NK-92 treated with Interleukin-12 subunit alpha and Interleukin-12 subunit beta, amount 100 ng/mL, for 24 hours (cell line): ENCODE results near the gene STX18.
"Not testable (repeated sequence)": the region's sequence is repeated elsewhere in the genome, so short reads cannot be mapped to it uniquely, and the experiment has no call there.

Experiments
- DNase-seq: peaks from one replicate; lab custom pipeline; 2025; lab: John Stamatoyannopoulos, UW

STX18 gene

DNA sequence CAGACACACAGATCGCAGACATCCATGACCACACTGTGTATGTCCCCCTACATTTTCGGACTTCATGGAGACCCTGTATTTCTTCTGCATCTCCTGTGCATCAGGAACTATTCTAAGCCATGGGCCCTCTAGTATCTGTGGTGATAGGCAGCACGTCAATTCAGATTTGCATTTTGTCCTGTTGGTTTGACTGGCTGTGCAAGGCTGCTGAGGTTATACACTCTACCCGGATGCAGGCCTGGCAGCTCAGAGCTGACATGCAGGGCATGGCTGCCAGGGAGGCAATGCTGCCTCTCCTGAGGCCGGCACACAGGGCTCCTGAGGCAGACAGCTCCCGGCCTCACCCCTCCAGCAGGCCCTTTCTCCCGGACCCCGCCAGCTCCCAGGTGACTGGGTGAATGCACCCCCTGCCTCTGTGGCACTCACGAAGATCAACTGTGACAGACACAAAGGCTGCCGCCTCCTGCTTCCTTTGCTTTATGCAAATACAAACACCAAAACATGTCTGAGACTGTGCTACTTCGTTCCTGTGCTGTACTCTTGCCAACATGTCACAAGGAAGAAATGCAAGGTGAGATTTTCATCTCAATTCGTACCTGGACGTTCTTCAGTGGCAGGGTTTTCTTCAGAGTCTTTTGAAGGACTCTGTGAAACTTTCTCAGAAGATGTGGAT is 103.9 kb downstream of the STX18 start:
- DNase-seq = no peak

DNA sequence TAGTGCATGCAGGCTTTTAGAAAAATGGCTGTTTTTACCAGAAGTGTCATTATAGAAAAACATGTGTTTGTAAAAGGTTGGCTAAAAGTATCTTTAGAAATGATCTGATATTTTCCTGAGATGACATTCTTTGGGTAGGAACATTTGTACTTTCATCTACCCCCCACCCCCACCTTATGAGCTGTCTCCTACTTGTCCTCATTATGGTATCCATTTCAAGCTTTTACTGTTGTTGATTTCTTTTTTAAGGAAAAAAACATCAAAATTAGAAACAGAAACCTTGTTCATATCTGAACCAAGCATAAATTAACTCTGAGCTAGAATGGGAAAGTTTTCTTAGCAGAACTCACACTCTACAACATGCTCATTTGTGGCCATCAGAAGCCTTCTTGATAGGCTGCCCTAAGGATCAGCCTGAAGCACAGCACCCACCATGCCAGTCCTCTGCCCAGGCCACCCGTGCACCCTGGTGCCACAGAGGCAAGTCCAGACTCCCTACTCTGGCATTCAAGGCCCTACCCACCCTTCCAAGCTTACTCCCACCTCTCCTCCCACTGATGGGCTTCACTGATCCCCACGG is 105.5 kb downstream of the STX18 start:
- no peak for DNase-seq

DNA sequence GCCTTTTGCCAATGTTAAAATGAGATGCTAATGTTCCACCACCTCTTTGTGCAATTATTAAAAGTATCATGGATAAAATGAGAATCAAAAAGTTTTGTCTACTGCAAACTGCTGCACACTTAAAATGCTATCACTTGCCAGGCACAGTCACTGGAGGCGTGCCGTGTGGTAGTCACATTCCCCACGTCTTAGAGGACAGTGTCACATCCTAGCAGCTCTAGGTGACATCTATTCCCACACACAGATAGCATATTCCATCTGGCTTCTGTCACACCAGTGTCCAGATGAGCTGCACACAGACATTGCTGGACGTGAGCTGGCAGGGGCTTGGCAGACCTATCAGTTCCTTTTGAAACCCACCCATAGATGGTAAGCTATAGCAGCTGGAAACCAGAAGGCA is 107.9 kb downstream of the STX18 start:
- DNase-seq = no peak

GRCh38 chr4:4432341-4433125 is 109.3 kb downstream of the STX18 start:
- DNase-seq = no peak

- no peak for DNase-seq
Observed at GRCh38 chr4:4430492-4431195, 111.2 kb downstream of the STX18 start.

- DNase-seq = no peak
Observed at GRCh38 chr4:4428966-4429875, 112.6 kb downstream of the STX18 start.

DNA sequence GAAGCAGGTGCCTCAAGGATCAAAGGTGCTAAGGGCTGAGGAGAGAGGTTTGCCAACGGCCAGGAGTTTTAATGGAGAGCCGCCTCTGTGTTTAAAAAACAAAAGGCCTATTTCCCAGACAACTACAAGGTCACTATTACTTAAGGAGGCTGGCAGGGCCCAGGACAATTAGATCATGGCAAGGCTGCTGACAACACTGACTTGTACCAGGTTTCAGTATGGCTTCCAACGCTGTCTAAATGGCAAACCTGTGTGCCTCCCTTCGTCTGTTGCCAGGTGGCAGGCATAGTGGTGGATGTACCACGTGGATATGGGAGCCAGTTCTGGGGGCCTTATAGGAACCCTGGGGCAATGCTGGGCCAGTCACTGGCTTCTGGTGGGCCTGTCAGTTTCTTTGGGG is 114.0 kb downstream of the STX18 start:
- no peak for DNase-seq

DNA sequence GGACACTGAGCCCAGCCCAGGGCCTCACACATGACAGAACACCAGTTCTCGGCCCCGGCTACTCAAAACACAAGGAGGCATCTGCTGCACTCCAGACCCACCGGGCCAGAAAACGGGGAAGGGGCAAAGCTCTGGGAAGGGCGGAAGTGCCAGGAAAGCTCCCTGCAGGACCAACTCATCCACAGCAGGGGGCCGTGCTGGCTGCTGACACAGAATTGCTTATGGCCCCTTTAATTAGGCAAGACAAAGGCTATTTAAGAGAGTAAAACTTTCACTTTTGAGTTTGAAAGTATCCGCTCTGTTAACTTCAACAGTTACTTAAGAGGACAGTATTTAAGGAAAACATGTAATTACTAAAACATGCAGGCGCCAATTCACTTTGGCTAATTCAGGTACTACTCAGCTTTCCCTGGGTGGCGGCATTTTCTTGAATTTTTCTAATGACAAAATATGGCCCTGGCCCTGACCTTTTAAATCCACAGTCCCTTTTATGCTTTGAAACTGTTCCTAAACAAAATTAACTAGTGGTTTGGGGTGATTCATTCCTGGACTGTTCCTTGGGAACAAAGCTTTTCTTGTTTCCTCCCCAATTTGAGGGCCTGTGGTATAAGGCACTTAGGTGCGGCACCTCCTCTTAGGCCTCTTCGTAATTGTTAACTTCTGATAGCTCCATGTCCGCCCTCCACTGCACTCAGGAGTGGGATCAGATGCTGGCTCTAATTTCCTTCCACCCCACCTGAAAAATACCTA is 114.6 kb downstream of the STX18 start:
- DNase-seq = no peak

DNA sequence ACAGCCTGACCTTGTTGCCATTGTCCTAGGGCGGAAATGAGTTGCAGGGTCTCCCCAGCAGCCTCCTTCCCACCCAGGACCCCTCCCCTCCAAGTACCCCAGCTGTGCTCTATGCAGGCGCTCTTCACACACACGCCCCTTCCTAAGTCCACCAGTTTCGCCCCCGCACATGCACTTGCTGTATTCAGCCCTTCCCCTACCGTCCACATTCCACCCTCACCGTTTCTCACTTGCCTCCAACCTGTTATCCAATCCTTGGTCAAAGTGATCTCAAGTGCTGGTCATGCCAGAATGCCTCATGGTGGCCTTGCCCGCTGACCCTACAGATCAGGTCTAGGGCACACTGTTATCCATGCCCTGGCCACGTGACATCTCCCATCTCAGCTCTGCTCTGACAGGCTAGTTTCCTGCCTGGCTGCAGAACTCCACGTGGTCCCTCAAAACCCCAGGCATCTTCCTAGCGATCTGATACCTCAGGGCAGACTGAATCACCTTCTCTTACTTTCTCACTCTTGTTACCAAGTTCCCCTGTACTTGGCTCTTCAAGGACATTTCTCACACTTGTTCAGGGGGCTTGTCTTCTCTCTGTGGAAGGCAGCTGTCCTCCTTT is 115.2 kb downstream of the STX18 start:
- DNase-seq = no peak

GRCh38 chr4:4425696-4426095 is 116.2 kb downstream of the STX18 start:
- no peak for DNase-seq

- no peak for DNase-seq
Observed at GRCh38 chr4:4425119-4425690, 116.6 kb downstream of the STX18 start.

- DNase-seq = no peak
Observed at GRCh38 chr4:4424499-4425115, 117.2 kb downstream of the STX18 start.

- DNase-seq = no peak
Observed at GRCh38 chr4:4423706-4424498, 117.9 kb downstream of the STX18 start.

DNA sequence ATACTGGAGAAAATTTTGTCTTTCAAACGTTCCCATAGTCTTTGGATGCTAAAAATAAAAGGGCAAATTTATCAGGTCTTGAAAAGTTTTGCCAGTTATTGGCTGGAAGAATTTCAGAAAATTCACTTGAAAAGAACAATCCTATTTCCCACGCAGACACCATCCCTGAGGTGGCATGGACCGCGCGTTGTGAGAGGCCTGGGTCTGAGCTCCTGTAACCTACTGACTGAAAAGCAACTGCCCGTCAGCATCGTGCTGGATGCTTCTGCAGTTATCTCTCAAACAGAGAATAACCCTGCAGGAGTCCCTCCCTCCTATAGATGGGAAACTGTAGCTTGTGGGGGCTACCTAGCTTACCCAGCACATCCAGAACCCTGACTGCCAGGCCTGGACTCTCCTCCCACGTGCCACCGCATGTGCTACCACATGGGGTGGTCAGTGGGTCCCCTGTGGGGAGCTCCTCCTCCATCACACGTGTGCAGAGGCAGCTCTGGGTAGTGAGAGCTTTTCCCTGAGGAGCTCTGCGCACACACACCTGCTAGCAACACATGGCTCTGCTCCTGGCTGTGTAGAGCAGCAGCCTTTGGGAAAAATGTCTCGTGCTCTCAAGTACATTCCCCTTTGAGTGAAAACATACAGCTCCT is 118.9 kb downstream of the STX18 start:
- DNase-seq = no peak

DNA sequence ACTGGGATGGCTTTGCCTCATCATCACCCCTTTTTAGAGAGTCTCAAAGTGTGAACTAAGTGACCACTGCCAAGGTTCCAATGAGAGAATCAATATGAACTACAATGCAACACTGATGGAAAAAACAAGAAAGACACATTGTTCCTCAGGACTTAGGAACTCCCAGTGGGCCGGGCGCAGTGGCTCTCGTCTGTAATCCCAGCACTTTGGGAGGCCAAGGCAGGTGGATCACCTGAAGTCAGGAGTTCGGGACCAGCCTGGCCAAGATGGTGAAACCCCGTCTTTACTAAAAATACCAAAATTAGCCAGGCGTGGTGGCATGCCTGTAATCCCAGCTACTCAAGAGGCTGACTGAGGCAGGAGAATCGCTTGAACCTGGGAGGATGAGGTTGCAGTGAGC is 119.7 kb downstream of the STX18 start:
- DNase-seq = not testable (repeated sequence)

GRCh38 chr4:4421356-4421755 is 120.5 kb downstream of the STX18 start:
- no peak for DNase-seq

GRCh38 chr4:4420421-4420820 is 121.4 kb downstream of the STX18 start:
- no peak for DNase-seq

GRCh38 chr4:4419896-4420295 is 122.0 kb downstream of the STX18 start:
- no peak for DNase-seq
